Prostate gland (tissue), 2 donors: ENCODE data around the gene IQGAP3. TPM values are rescaled to one million over a fixed set of nuclear protein-coding genes. Genes with fewer than 3 reads are reported as not detected.

ENCODE experiments used
- DNase-seq: peaks from one replicate; pipeline ENCODE4 v3.0.0-alpha.2; 2019; ENCODE audit warnings: low spot score
- H3K27ac ChIP-seq, 2 donors: fragments of 200-600 bp; sonication (generic); 2 replicates each; pipeline ENCODE4 v1.5.1; 2017 to 2019
- H3K27me3 ChIP-seq: fragments of 200-600 bp; sonication (generic); replicated peaks from 2 replicates; pipeline ENCODE4 v1.5.1; 2019; ENCODE audit not compliant: insufficient read depth
- H3K36me3 ChIP-seq, 2 donors: fragments of 200-600 bp; sonication (generic); 1 replicate in 1 of 2; 2 replicates in 1 of 2; pipeline versions ENCODE4 v1.5.1 to v1.8.1; 2017 to 2019
- H3K4me1 ChIP-seq: fragments of 200-600 bp; sonication (generic); replicated peaks from 2 replicates; pipeline ENCODE4 v1.5.1; 2019
- H3K4me3 ChIP-seq, 2 donors: fragments of 200-600 bp; sonication (generic); 2 replicates each; pipeline ENCODE4 v1.5.1; 2017 to 2019
- H3K9me3 ChIP-seq: fragments of 200-600 bp; sonication (generic); 2 replicates; pipeline ENCODE4 v1.5.1; 2017
- CTCF ChIP-seq, 4 experiments: fragments of 200-600 bp in 2 of 4; fragments of 450-650 bp in 2 of 4; sonication (generic) in 2 of 4; IDR thresholded peaks; 1 replicate in 3 of 4; 2 replicates in 1 of 4; pipeline ENCODE4 v1.5.1; 2016 to 2019; ENCODE audit warnings: antibody characterized with exemption in 4 of 4, mild to moderate bottlenecking in 2 of 4, moderate library complexity in 2 of 4
- POLR2A ChIP-seq: fragments of 450-650 bp; IDR thresholded peaks from one replicate; pipeline ENCODE4 v1.6.1; 2016; ENCODE audit warnings: antibody characterized with exemption, mild to moderate bottlenecking
- POLR2AphosphoS5 ChIP-seq: sonication (generic); formaldehyde crosslinking; IDR thresholded peaks from one replicate; pipeline ENCODE4 v1.6.1; 2017; ENCODE audit warnings: antibody characterized with exemption
- WGBS: methylation state at CpG from one replicate; pipeline ENCODE4 v1.1.5; 2018; 5-methylcytosine and 5-hydroxymethylcytosine counted together
- intact Hi-C: fragments of 100-400 bp; cut with DNase I; formaldehyde crosslinking; loops from one replicate; pipeline ENCODE4 v1.14.2; 2022
- total RNA-seq, 2 donors: library from RNA; depleted of rRNA; stranded (reverse); fragments of >200 nt; gene quantifications; one replicate each; pipeline ENCODE4 v1.1.0, GENCODE V29; 2016

IQGAP3 gene
- total RNA-seq, 2 donors from 2014 or later, result 1.5 to 3.0 TPM

- intact Hi-C loops, result no loop called here
- Histone ChIP-seq H3K4me1 (peaks cover 2% of the 10 kb centered on the region), H3K9me3 (no peaks in the 10 kb centered on the region), H3K27ac (peak overlapping the region in 1 of 2 donors; percentile 92), H3K36me3 (peaks cover 6 to 33% of the 10 kb centered on the region in 2 donors), H3K4me3 (no peak overlapping the region), H3K27me3 (no peaks in the 10 kb centered on the region)
- 89% methylated on average over 19 of the region's 19 CpGs for WGBS
- TF ChIP-seq POLR2A (no peak), CTCF (IDR thresholded peaks at IDR 0.05) (no peak), POLR2AphosphoS5 (no peak)
- DNase-seq, result no peak
Observed at GRCh38 chr1:156482276-156482675, 90.1 kb downstream of the IQGAP3 start.

GRCh38 chr1:156481527-156481926 lies 90.8 kb downstream of the IQGAP3 start:
- Histone ChIP-seq H3K36me3 (peaks cover 6 to 34% of the 10 kb centered on the region in 2 donors), H3K9me3 (no peaks in the 10 kb centered on the region), H3K4me1 (peaks cover 8% of the 10 kb centered on the region), H3K27me3 (no peaks in the 10 kb centered on the region), H3K27ac (peak overlapping the region; percentile 81 to 92), H3K4me3 (no peak overlapping the region)
- 92% methylated on average over 5 of the region's 5 CpGs for WGBS
- TF ChIP-seq POLR2AphosphoS5 (no peak), POLR2A (no peak), CTCF (IDR thresholded peaks at IDR 0.05) (no peak)
- DNase-seq, result no peak
- intact Hi-C loops, result no loop called here

- WGBS, result 43% methylated on average over 34 of the region's 34 CpGs
- Histone ChIP-seq H3K27me3 (no peaks in the 10 kb centered on the region), H3K4me1 (peaks cover 17% of the 10 kb centered on the region), H3K27ac (peak overlapping the region; percentile 81 to 92), H3K36me3 (peaks cover 7 to 39% of the 10 kb centered on the region in 2 donors), H3K4me3 (no peak overlapping the region), H3K9me3 (no peaks in the 10 kb centered on the region)
- intact Hi-C loops, result no loop called here
- TF ChIP-seq POLR2AphosphoS5 (no peak), POLR2A (no peak), CTCF (IDR thresholded peaks at IDR 0.05) (peak; percentile 33 to 67 (median 55))
- no peak for DNase-seq
Observed at GRCh38 chr1:156480411-156481192, 91.8 kb downstream of the IQGAP3 start.

- TF ChIP-seq POLR2A, result no peak
- TF ChIP-seq CTCF (IDR thresholded peaks at IDR 0.05), result peak in 2 of 4 experiments; percentile 37 to 46
- WGBS, result 43% methylated on average over 4 of the region's 4 CpGs
- no peak overlapping the region for H3K4me3 ChIP-seq
- peaks cover 11 to 39% of the 10 kb centered on the region in 2 donors for H3K36me3 ChIP-seq
- peaks cover 17% of the 10 kb centered on the region for H3K4me1 ChIP-seq
- H3K27me3 ChIP-seq, result no peaks in the 10 kb centered on the region
- H3K27ac ChIP-seq, result peak overlapping the region; percentile 81 to 92
- DNase-seq, result no peak
- H3K9me3 ChIP-seq, result no peaks in the 10 kb centered on the region
- intact Hi-C loops, result no loop called here
Observed at GRCh38 chr1:156480016-156480370, 92.4 kb downstream of the IQGAP3 start.
